ENCODE data around the gene PHF21B.

PHF21B gene

GRCh38 chr22:44971651-44972362 lies 38.0 kb downstream of the PHF21B start:
- ChIA-PET POLR2A (ENCODE audit: low non-redundant PET) (no interaction called here), CTCF (interaction anchor here (0.6 kb wide), 1 partner anchor 17 kb away, joined by 3 read pairs; no protein-coding TSS in a partner anchor)
- TF ChIP-seq CTCF (conservative IDR thresholded peaks at IDR 0.05; ENCODE audit: low read depth): no peak
- no peak overlapping the region for H3K27ac ChIP-seq
- DNase-seq (ENCODE audit: low spot score): no peak

GRCh38 chr22:44970291-44970690 lies 39.5 kb downstream of the PHF21B start:
- no peak for DNase-seq (ENCODE audit: low spot score)
- POLR2A ChIA-PET (ENCODE audit: low non-redundant PET): no interaction called here
- no peak overlapping the region for H3K27ac ChIP-seq
- CTCF ChIA-PET: no interaction called here
- no peak for TF ChIP-seq CTCF (conservative IDR thresholded peaks at IDR 0.05; ENCODE audit: low read depth)

- ChIA-PET POLR2A (ENCODE audit: low non-redundant PET) (no interaction called here), CTCF (no interaction called here)
- H3K27ac ChIP-seq: no peak overlapping the region
- DNase-seq (ENCODE audit: low spot score): no peak
- no peak for TF ChIP-seq CTCF (conservative IDR thresholded peaks at IDR 0.05; ENCODE audit: low read depth)
Observed at GRCh38 chr22:44969817-44970216, 40.0 kb downstream of the PHF21B start.

- ChIA-PET CTCF (no interaction called here), POLR2A (ENCODE audit: low non-redundant PET) (no interaction called here)
- no peak for DNase-seq (ENCODE audit: low spot score)
- no peak overlapping the region for H3K27ac ChIP-seq
- no peak for TF ChIP-seq CTCF (conservative IDR thresholded peaks at IDR 0.05; ENCODE audit: low read depth)
Observed at GRCh38 chr22:44968736-44969135, 41.1 kb downstream of the PHF21B start.

GRCh38 chr22:44965171-44965570 lies 44.6 kb downstream of the PHF21B start:
- no peak for DNase-seq (ENCODE audit: low spot score)
- POLR2A ChIA-PET (ENCODE audit: low non-redundant PET): no interaction called here
- CTCF ChIA-PET: no interaction called here
- no peak overlapping the region for H3K27ac ChIP-seq
- no peak for TF ChIP-seq CTCF (conservative IDR thresholded peaks at IDR 0.05; ENCODE audit: low read depth)

- POLR2A ChIA-PET (ENCODE audit: low non-redundant PET): no interaction called here
Observed at GRCh38 chr22:44964722-44965078, 45.1 kb downstream of the PHF21B start.

More at GRCh38 chr22:44964722-44965078, 45.1 kb downstream of the PHF21B start:
- TF ChIP-seq CTCF (conservative IDR thresholded peaks at IDR 0.05; ENCODE audit: low read depth): no peak
- no peak overlapping the region for H3K27ac ChIP-seq
- DNase-seq (ENCODE audit: low spot score): no peak
- CTCF ChIA-PET: no interaction called here
